Fibroblast of the conjunctiva (primary cell): ENCODE measurements around the gene USP20.
A peak's percentile ranks its signal among the peaks of the same experiment; 100 is the strongest.

Source experiments
- DNase-seq: peaks from one replicate; pipeline ENCODE4 v3.0.0-alpha.2; 2010; ENCODE audit warnings: low read depth

Gene USP20

DNA sequence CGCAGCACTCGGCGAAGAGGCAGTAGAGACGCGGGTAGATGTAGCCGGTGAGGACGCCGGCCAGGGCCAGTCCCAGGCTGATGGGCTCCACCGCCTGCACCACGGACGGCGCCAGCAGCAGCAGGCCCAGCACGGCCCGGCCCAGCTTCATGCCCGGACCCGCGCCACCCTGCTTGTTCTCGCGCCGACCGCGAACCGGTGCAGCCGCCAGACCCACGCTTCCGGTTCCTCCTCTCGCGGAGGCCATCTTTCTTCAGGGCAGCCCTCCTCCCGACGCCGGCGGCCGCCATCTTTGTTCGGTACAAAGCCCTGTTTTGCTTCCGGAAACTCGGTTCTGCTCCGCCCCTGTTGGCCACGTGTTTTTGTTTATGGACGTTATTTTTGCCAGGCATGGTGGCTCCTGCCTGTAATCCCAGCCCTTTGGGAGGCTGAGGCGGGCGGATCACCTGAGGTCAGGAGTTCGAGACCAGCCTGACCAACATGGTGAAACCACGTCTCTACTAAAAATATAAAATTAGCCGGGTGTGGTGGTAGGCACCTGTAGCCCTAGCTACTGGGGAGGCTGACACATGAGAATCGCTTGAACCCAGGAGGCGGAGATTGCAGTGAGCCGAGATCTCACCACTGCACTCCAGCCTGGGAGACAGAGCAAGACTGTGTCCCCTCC is 11.2 kb upstream of the USP20 start, which contains the start of gene TOR1A:
TSS of gene TOR1A (minus strand) at position 202 of the 667 bp plus-strand sequence. CDS start at position 151, 51 bp downstream.
- peak; percentile 91 for DNase-seq

DNA sequence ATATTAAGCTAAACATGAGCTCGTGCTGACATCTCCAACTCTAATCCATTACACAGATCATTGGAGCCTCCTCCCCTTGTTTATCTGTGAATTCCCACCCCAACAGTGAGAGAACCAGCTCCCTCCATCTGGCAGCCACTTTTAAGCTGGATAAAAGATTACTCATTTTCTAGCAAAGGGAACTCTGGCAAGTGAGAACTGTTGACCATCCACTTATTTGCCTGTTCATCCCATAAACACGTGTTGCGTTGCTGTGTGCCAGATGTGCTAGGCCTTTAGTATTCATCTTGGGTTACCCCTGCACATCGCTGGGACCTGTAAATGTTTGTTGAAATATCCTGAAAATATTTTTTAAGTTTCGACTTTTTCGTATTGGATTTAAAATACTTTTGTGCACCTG is 8.9 kb upstream of the USP20 start:
- no peak for DNase-seq

DNA sequence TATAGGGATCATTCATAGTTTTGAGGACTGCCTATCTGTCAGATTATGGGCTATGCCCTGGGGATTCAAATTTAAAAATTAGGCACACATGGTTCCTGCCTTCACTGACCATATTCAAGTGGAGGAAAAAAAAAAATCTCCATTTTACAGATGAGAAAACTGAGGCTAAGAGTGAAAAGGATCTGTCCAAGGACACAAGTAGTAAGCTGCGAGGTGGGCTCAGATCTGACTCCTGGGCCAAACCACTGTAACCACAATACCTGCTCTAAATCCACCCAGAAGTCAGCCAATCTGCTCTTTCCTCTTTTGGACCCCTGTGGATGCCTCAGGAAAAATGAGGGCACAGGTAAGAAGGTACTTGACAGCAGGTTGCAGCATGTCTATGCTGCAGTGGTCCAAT is 8.5 kb upstream of the USP20 start:
- DNase-seq, result no peak

DNA sequence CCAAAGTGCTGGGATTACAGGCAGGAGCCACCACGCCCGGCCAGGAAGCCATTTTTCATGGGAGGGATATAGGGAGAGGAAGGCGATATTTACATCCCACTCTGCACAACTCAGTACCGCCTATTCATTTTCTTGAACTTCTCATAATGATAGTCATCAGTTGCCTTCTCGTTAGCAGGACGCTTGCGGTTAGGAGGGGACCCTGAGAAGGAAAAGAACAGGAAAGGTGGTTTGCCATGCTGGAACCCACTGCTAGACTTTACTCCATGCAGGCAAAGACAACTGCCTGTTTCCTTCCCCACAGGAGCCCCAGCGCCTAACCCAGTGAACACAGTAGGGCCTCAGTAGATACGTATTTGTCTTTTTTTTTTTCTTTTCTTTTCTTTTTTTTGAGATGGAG is 7.2 kb upstream of the USP20 start:
- no peak for DNase-seq

DNA sequence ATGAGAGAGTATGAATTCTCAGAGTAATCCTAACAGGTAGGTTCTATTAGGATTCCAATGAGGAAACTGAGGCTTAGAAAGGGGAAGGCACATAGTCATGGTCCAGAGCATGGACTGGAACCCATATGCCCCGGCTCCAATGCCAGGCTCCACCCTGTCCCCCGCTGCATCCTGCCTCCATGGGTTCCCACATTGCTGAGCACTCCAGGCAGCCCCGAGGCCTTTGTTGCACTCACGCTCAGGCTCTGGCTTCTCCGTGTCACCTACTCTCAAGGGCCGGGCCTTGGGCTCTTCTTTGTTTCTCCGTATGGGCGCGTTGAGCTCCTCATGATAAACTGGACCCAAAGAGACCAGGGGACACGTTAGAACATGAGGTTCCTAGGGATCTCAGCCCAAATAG is 6.3 kb upstream of the USP20 start:
- DNase-seq, result no peak

DNA sequence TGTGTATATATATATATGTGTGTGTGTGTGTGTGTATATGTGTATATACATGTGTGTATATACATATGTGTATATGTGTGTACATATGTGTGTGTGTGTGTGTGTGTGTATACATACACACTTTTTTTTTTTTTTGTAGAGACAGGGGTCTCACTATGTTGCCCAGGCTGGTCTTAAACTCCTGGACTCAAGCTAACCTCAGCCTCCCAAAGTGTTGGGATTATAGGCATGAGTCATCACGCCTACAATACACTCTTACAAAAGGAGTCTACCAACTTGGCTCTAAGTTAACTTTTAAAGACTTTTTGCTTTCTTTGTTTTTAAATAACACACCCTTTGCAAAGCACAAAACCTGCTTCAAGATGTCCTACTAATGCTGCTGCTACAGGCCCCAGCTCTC is 2.3 kb upstream of the USP20 start:
- DNase-seq, result no peak

DNA sequence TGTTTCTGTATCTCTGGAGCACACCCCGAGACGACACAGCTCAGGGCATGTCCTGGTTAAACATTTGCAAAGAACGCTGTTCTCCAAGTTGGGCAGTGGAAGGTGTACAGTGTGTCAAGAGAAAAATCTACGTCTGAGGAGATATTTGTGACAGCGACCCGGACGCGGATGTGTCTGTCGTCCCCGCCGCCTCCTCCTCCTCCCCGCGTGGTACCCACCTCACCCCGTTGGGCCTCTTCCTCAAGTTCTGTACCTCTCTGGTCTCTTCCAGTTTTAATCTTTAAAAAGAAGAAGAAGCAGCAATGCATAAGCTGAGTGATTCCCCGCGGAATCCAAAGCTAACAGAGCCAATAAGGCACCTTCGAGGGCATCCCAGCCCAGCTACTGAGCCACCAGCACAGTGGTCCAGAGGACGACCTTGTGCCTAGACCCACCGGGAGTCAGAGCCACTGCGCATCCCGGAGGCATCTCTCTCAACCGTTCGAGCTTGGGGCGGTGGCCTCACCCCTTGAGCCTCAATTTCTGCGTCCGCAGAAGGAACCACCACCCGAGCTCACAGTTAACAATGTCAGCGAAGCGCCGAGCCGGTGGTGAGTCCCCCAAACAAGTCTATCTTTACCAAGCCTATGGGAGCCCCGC is 650 bp upstream of the USP20 start:
- DNase-seq, result no peak

DNA sequence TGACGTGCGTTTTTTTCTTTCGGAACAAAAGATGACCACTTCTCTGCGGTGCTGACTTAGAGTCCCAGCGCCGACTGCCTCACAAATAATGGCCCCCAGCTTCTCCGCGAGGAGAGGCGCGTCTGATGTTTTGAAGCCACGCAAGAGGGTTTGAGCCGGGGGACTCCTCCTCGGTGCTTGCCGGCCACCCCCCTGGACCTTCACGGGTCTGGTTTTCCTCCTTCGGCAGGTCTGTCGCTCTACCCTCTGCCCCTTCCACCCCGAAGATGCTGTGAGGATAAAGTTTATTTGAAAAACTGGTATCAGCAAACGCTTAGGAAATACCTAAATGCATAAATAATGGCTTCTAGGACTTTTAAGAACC is 584 bp downstream of the USP20 start:
- DNase-seq, result no peak

DNA sequence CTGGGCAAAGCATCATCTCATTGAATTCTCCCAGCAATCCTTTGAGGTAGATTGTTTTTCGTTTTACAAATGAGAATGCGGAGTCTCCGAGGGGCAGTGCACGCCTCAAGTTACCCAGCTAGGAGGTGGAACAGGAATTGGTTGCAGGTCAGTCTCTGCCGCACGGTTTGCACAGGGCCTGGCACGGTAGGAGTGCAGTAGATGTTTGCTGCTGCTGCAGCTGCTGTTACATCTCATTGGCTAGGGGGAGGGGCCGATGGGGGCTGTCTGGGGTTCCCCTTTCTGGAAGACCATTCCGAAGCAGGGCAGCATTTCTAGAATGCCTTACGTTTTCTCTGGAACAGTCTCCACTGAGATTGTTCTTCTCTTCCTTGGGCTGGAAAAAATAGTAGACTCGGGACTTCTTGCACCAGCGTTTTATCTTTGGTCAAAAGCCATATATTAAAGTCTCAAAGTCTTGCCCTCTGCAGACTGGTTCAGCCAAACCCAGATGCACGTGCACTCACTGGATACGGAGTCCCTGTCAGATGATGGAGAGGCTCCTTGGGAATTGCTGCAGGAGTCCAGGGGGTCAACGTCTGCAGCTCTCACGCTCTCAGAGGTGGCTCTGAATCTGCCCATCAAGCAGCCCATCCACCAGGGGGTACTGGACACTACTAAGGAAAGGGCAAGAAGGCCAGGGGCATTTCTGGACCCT is 1.2 kb downstream of the USP20 start:
- no peak for DNase-seq

DNA sequence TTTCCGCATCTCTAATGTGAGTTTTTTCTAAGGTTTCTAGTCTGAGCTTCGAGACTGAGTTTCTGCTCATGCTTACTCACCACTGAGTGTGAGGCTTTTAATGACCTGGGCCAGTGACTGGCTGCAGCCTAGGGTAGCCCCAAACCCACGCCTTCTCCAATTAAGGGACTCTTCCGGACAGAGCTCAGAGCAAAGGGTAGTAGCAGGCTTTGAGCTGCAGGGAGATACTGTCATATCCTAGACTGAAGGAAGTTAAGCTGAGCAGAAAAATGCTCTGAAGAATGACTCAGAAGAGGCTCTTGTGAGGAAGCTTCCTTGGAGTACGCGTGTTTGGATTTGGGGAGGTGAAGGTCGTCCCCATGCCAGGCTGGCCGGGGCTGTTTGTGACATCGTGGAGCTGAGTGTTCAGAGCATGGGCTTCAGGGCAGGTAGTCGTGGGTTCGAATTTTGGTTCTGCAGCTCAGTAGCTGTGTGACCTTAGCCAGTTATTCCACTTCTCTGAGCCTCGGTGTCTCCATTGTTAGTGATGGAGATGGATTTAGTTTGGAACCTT is 3.5 kb downstream of the USP20 start:
- DNase-seq, result peak; percentile 10

DNA sequence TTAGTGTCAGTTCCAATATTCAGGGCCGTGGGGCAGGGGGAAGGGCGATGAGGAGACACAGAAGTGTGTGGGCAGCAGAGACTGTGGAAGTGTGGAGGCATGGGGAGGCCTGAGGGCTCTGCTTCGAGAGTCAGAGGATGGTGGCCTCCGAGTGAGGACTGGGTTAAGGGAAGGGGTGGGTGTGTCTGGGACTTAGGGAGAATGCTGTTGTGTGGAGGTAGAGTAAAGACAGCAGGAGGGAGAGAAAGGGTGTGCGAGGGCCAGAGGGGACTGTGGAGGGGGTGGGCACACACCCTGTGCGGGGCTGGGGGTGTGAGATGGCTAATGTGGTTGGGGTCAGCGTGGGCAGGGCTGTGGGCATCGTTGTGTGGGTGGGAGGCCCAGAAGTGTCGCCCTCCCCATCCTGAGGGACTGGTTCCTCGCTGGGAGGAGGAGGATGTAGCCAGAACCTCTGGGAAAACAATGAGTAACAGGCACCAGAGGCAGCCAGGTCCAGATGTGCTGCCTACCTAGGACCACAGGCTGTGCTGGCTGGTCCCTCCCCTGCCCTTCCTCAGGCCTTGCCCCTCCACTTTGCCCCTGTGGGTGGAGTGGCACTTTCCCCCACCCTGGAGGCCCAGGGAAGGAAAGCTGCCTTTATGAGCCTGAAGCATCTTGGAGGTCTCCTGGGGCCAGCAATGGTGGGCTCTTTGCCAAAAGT is 4.2 kb downstream of the USP20 start:
- no peak for DNase-seq

DNA sequence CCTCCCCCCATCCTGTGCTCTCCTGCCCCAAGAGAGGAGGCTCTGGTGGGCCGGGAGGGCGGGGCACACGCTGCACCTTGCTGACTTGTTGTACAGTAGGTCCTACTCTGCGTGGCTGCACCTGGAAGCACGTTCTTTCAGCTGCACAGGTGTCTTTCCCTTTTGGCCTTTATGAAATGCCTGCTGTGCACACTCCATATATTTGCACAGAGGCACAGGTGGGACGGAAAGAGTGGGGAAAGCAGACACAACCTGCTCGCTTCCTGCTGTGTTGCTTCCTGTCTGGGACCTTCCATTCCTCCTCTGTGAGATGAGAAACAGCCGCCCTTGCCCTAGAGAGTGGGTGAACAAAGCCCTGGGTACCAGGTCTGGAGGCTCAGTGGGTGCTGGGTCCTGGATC is 4.8 kb downstream of the USP20 start:
- DNase-seq, result no peak

DNA sequence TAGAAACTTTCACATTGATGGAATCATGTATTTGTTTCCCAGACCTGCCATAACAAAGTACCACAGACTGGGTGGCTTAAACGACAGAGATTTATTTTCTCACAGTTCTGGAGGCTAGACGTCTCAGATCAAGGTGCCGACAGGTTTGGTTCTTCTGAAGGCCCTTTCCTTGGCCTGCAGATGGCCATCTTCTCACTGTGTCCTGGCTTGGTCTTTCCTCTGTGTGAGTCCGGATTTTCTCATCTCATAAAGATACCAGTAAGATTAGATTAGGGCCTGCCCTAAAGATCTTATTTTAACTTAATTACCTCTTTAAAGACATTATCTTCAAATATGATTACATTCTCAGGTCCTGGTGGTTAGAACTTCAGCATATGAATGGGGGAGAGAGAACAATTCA is 5.8 kb downstream of the USP20 start:
- no peak for DNase-seq

DNA sequence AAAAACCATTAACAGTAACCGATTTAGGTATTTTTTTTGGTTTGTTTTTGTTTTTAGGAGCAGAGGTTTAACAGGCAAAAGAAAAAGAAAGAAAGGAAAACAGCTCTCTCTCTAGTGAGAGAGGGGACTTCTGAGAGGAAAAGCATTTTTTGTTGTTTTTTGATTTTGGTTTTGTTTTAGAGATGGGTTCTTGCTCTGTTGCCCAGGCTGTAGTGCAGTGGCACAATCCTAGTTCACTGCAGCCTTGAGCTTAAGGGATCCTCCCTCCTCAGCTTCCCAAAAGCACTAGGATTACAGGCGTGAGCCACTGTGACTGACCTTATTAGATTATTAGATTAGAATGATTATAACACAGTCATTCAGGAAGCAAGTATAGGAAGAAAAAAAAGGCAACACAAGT is 10.1 kb downstream of the USP20 start:
- DNase-seq, result no peak

DNA sequence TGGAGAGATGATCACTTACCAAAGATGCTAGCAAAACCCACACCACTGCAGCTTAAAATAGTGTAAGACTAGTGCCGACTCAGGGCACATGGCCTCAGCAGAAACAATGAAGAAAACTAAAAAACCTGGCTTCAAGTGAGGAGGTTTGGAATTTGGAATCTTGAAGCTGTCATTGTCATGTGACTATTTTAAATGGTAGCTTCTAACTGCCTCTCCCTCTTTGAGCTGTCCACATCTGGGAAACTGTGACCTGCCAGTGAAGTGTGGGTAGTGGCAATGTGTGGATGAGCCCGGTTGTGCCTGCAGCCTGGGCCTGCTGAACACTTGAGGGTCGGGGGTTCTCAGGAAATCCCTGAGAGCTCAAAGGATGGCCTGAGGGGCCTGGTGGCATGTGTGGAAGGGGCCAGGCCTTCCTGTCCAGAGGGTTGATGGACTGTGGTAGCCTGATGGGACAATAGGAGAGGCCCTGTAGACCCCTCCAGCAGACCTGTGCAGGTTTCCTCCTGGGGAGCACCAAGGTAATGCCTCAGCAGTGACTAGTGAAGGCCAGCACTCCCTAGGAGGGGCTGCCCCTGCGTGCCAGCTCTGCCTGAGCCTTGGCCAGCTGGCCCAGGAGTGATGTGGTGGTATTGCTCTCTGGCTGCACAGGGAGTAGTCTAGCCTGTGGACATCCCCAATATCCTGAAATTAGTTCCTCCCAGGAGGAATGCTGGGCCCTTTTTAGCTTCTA is 13.6 kb downstream of the USP20 start:
- no peak for DNase-seq

DNA sequence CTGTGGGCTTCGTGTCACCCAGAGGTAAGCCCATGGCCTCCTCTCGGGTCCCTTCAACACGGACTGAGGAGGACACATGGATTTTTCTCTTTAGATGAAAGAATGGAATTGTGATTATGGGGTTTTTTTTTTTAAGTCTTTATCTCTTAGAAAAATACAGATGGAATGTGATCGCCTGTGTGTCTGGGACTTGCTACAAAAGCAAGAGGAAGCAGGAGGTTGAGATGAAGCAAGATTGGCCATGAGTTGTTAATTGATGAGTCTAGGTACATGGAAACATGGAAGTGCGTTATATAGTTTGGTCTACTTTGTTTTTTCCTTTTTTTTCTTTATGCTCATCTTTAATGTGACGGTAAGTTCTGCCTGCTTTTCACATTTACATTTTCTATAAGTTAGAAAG is 14.6 kb downstream of the USP20 start:
- no peak for DNase-seq

DNA sequence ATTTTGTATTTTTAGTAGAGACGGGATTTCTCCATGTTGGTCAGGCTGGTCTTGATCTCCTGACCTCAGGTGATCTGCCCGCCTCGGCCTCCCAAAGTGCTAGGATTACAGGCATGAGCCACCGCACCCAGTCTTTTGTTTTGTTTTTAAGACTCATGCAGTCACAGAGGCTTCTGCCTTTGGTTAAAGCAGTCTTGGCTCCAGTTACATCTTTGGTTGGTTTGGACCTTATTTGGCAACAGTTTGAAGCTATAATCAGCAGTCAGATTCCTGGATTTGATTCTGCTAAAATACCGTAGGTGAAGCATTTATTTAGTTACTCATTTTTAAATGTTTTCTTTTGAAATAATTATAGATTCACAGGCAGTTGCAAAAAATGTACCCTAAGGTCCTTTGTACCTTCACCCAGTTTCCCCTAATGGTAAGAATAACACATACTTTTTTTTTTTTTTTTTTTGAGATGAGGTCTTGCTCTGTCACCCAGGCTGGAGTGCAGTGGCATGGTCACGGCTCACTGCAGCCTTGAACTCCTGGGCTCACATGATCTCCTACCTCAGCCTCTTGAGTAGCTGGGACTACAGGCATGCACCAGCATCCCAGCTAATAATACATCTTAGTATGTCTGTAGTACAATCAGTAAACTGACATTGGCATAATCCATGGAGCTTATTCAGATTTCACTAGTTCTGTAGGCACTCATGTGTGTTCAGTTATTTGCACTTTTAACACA is 15.7 kb downstream of the USP20 start:
- DNase-seq, result no peak

DNA sequence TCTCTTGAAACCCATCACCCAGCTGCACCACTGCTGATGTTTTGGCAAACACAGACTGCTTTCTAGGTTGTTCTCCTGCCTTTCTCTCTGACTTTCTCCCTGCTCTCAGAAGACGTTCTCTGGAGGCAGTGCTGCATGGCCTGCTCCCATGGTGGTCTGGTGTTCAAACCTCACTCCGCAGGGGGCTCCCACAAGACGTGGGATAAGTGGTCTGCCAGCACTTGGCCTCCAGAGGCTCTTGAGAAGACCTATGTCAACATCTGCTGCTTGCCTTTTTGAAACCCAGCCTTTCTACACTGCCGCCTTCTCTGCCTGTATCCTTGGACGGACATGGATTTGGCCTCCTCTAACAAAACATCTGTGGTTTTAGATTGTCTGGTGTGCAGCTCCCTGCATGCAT is 16.6 kb downstream of the USP20 start:
- DNase-seq, result no peak

DNA sequence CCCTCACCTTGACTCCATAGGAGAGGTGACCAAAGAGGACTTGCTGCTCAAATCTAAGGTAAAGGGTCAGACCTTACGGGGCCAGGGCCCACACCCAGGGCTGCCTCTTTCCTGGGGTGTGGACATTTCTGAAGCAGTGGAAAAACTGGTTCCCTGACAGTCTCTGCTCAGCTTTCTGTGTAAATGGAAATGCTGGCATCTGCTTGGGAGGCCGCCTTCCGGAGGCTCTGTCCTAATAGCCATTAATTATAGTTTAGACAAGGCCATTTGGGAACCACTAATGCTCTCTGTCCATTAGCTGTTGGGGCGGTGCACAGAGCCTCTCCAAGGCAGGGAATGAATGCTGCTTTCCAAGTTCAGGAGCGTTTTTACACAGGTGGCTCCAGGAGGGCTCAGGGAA is 17.3 kb downstream of the USP20 start:
- DNase-seq, result no peak

DNA sequence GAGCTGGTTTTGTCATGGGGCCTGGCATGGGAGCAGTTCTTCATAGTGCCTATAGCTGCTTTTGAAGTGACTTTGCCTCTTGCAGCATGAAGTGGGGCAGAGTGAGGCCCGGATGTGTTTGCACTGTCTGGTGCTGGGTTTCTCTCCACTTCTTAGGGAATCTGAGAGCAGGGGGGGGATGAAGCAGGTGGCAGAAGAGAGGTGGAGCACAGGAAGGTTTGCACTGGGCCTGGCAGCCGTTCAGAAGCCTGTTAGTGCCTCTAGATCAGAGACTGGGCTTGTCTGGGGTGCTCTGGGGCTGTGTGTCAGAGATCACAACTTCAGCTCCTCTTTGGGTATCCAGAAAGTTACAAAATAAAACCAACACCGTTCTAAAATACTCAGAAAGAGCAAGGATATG is 18.4 kb downstream of the USP20 start:
- DNase-seq, result no peak

DNA sequence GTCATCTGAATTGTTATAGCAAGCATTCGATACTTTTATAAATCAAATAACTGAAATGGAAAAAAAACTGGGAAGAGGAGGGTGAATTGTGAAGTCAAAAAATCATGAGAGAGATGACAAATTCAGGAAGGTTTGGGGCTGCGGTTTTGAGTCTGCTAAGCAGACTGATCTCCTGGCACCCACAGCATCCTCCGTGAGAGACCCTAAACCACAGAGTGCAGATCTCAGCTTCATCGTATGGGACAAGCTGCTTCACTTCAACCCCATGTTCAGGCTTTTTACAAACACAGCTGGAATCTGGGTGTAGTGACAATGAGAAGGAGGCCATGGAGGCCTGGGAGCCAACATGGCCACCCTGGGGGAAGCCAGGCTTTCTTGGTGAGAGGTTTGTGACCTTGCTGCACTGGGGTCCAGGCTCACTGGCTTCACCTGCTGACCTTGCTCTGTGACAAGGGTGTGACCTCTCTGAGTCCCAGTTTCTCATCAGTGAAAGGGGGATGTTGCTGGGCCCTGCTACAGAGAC is 19.4 kb downstream of the USP20 start:
- DNase-seq, result no peak
